ENCODE data around the gene PRSS36.
"Not testable (repeated sequence)": the region's sequence is repeated elsewhere in the genome, so short reads cannot be mapped to it uniquely, and the experiment has no call there.

GRCh38 chr16:31195861-31196260, 46.0 kb upstream of the PRSS36 start:
- not testable (repeated sequence) for TF ChIP-seq CTCF, POLR2A (IDR thresholded peaks at IDR 0.05)

All from prostate gland (tissue), 2 donors.